Memory B cell (primary cell): ENCODE measurements around the gene GLYR1.

ENCODE experiments used
- ATAC-seq: fragments of 150-1000 bp; cut with Tn5 transposase; 2 replicates; pipeline ENCODE4 v1.10.0; 2021; ENCODE audit warnings: low read depth, mild to moderate bottlenecking, moderate library complexity
- DNase-seq, 2 donors: peaks; one replicate each; pipeline ENCODE4 v3.0.0; 2022; ENCODE audit warnings: low spot score in 2 of 2
- H3K27ac Mint-ChIP-seq: one replicate; pipeline ENCODE4 v1.8.0; 2022; ENCODE audit warnings: mild to moderate bottlenecking, moderate library complexity, mixed read lengths
- H3K27me3 Mint-ChIP-seq: one replicate; pipeline ENCODE4 v1.8.0; 2022; ENCODE audit warnings: mixed read lengths
- H3K36me3 Mint-ChIP-seq: one replicate; pipeline ENCODE4 v1.8.0; 2022; ENCODE audit warnings: mild to moderate bottlenecking, mixed read lengths
- H3K4me1 Mint-ChIP-seq: one replicate; pipeline ENCODE4 v1.8.0; 2022; ENCODE audit warnings: mixed read lengths
- H3K4me3 Mint-ChIP-seq: one replicate; pipeline ENCODE4 v1.8.0; 2022; ENCODE audit warnings: mild to moderate bottlenecking, moderate library complexity, mixed read lengths
- H3K9me3 Mint-ChIP-seq: one replicate; pipeline ENCODE4 v1.8.0; 2022; ENCODE audit warnings: mixed read lengths

GLYR1 gene

GRCh38 chr16:4884972-4885874 is 38.1 kb upstream of the GLYR1 start:
- Mint-ChIP-seq H3K4me1 (no peaks in the 10 kb centered on the region), H3K9me3 (no peaks in the 10 kb centered on the region), H3K27me3 (no peaks in the 10 kb centered on the region), H3K4me3 (no peak overlapping the region), H3K36me3 (peaks cover 43% of the 10 kb centered on the region), H3K27ac (peak overlapping the region; percentile 51)
- DNase-seq, result no peak
- ATAC-seq, result no peak

DNA sequence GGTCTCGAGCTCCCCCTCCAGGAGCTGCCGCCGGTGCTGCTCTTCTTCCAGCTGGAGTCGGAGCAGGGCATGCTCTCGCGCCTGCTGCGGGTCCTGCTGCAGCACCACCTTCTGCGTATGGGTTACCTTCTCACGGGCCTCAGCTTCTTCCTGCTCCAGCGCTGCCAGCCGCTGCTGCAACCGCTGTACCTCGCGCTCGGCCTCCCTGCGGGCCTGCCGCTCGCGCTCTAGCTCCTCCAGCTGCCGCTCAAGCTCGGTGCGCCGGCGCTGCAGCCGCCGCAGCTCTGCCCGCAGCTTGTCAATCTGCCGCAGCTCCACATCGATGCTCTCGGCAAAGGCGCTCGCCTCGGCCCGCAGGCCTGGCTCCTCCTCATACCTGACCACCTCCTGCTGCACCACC is 37.1 kb upstream of the GLYR1 start:
- ATAC-seq, result no peak
- Mint-ChIP-seq H3K27ac (no peak overlapping the region), H3K36me3 (peaks cover 46% of the 10 kb centered on the region), H3K27me3 (no peaks in the 10 kb centered on the region), H3K4me1 (no peaks in the 10 kb centered on the region), H3K9me3 (no peaks in the 10 kb centered on the region), H3K4me3 (no peak overlapping the region)
- DNase-seq, result no peak

GRCh38 chr16:4883501-4883900 is 36.4 kb upstream of the GLYR1 start:
- DNase-seq (no peak), ATAC-seq (no peak)
- peaks cover 50% of the 10 kb centered on the region for H3K36me3 Mint-ChIP-seq
- no peaks in the 10 kb centered on the region for H3K9me3 Mint-ChIP-seq
- no peaks in the 10 kb centered on the region for H3K27me3 Mint-ChIP-seq
- no peak overlapping the region for H3K27ac Mint-ChIP-seq
- no peak overlapping the region for H3K4me3 Mint-ChIP-seq
- H3K4me1 Mint-ChIP-seq, result no peaks in the 10 kb centered on the region

DNA sequence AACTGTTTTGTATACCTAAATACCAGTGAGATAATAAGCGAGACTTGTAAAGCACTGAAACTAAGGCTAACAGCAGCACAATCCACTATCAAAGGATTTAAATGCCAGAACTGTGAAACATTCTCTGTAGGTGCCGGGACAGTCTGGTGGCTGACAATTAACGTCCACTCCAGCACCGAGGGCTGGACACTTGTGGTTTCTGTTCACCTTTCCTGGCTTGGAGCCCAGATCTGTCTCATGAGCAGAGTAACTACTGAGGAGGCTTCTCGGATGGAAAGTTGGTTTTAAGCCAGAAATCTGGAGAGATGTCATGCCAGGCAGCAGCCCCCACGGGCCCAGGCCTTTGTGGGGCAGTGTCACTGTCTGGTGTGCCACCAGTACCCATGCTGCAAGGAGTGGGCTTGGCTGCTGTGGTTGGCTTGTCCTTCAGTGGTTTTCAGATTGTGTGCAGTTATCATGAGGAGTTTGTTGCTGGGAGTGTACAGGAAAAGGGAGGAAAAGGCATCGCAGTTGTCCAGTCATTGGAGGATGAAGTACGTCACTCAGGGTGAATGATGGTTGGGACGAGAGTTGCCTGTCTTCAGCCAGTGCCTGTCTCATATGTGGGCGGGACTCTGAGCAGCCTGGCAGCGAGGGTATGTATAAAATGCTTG is 35.7 kb upstream of the GLYR1 start:
- DNase-seq, result no peak
- H3K9me3 Mint-ChIP-seq, result no peaks in the 10 kb centered on the region
- H3K27me3 Mint-ChIP-seq, result no peaks in the 10 kb centered on the region
- no peak overlapping the region for H3K27ac Mint-ChIP-seq
- H3K4me3 Mint-ChIP-seq, result no peak overlapping the region
- ATAC-seq, result no peak
- H3K4me1 Mint-ChIP-seq, result no peaks in the 10 kb centered on the region
- H3K36me3 Mint-ChIP-seq, result peaks cover 50% of the 10 kb centered on the region

- H3K27me3 Mint-ChIP-seq, result no peaks in the 10 kb centered on the region
- peaks cover 50% of the 10 kb centered on the region for H3K36me3 Mint-ChIP-seq
- no peaks in the 10 kb centered on the region for H3K9me3 Mint-ChIP-seq
- no peak for ATAC-seq
- H3K4me1 Mint-ChIP-seq, result no peaks in the 10 kb centered on the region
- H3K27ac Mint-ChIP-seq, result no peak overlapping the region
- DNase-seq, result no peak
- no peak overlapping the region for H3K4me3 Mint-ChIP-seq
Measured at GRCh38 chr16:4882000-4882632, 35.0 kb upstream of the GLYR1 start.

DNA sequence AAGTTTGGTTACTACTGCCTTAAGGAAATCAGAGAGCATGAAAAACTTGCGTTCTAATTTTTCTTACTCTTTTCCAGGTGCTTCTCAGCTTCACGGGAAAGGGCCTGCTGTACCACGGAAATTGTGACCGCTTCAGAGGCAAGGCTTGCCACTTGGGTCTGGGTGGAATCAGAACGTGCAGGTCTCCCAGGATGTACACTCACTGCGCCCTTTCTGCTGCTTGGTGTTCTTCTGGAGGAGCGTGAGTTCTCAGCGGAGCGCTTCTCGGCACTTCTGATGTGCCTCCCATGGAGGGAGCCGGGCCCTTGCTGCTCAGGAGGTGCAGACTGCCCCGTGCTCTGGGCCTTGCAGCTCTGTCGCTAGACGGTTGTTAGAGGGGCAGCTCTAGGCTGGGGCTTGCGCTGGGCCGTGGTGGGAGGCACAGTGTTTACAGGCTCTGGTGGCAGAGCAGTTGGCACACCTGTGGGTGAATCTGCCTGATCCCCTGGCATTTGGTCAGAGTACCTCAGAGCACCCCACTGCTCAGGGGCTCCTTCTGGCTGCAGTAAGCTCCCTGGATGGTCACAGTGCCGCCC is 33.0 kb upstream of the GLYR1 start:
- no peaks in the 10 kb centered on the region for H3K9me3 Mint-ChIP-seq
- no peaks in the 10 kb centered on the region for H3K27me3 Mint-ChIP-seq
- no peak for DNase-seq
- no peak for ATAC-seq
- H3K36me3 Mint-ChIP-seq, result peaks cover 45% of the 10 kb centered on the region
- no peak overlapping the region for H3K4me3 Mint-ChIP-seq
- H3K4me1 Mint-ChIP-seq, result no peaks in the 10 kb centered on the region
- H3K27ac Mint-ChIP-seq, result no peak overlapping the region

DNA sequence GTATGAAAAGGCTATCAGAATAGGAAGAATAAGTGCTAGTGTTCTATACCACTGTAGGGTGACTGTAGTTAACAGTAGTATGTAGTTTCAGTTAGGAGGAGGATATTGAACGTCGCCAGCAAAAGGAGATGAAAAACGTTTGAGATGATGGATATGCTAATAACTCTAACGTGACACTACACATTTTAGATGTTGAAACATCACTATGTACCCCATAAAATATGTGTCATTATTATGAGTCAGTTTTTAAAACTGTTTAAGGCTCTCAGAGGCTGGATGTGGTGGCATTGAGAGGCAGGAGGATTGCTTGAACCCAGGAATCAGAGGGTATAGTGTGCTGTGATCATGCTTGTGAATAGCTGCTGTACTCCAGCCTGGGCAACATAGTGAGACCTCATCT is 32.0 kb upstream of the GLYR1 start:
- H3K27ac Mint-ChIP-seq, result no peak overlapping the region
- ATAC-seq, result no peak
- no peaks in the 10 kb centered on the region for H3K27me3 Mint-ChIP-seq
- DNase-seq, result no peak
- H3K9me3 Mint-ChIP-seq, result no peaks in the 10 kb centered on the region
- H3K4me3 Mint-ChIP-seq, result no peak overlapping the region
- H3K4me1 Mint-ChIP-seq, result no peaks in the 10 kb centered on the region
- H3K36me3 Mint-ChIP-seq, result peaks cover 41% of the 10 kb centered on the region

- Mint-ChIP-seq H3K4me1 (no peaks in the 10 kb centered on the region), H3K9me3 (no peaks in the 10 kb centered on the region), H3K4me3 (no peak overlapping the region), H3K36me3 (peaks cover 36% of the 10 kb centered on the region), H3K27me3 (no peaks in the 10 kb centered on the region), H3K27ac (no peak overlapping the region)
- ATAC-seq, result no peak
- DNase-seq, result no peak
Measured at GRCh38 chr16:4877380-4877685, 30.2 kb upstream of the GLYR1 start.

GRCh38 chr16:4876646-4877379 is 29.7 kb upstream of the GLYR1 start:
- Mint-ChIP-seq H3K4me1 (no peaks in the 10 kb centered on the region), H3K9me3 (no peaks in the 10 kb centered on the region), H3K36me3 (peaks cover 36% of the 10 kb centered on the region), H3K27ac (no peak overlapping the region), H3K27me3 (no peaks in the 10 kb centered on the region), H3K4me3 (no peak overlapping the region)
- DNase-seq (no peak), ATAC-seq (no peak)

GRCh38 chr16:4874666-4875065 is 27.6 kb upstream of the GLYR1 start:
- peak overlapping the region; percentile 5 for H3K27ac Mint-ChIP-seq
- H3K4me3 Mint-ChIP-seq, result no peak overlapping the region
- ATAC-seq (no peak), DNase-seq (no peak)
- no peaks in the 10 kb centered on the region for H3K4me1 Mint-ChIP-seq
- no peaks in the 10 kb centered on the region for H3K9me3 Mint-ChIP-seq
- no peaks in the 10 kb centered on the region for H3K27me3 Mint-ChIP-seq
- peaks cover 33% of the 10 kb centered on the region for H3K36me3 Mint-ChIP-seq

DNA sequence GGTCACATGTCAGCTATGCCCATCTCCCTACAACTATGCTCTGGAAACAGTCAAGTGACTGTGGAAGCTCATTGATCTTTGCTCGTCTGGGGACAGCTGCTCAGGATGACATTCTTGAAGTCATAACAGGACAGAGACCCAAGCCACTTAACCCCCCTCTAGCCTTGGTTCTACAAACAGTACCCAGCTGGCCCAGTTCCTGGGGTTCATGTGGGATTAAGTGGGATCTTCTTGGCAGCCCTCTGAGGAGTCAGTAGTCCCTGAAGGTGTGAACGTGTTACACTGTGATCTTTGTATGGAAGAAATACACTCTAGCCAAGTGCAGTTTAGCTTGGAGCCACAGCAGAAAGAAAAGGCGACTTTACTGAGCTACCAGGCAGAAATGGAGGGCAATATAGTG is 26.0 kb upstream of the GLYR1 start:
- H3K4me1 Mint-ChIP-seq, result peaks cover under 1% of the 10 kb centered on the region
- H3K27ac Mint-ChIP-seq, result no peak overlapping the region
- DNase-seq, result no peak
- H3K27me3 Mint-ChIP-seq, result no peaks in the 10 kb centered on the region
- no peak overlapping the region for H3K4me3 Mint-ChIP-seq
- no peak for ATAC-seq
- peaks cover 37% of the 10 kb centered on the region for H3K36me3 Mint-ChIP-seq
- H3K9me3 Mint-ChIP-seq, result no peaks in the 10 kb centered on the region

DNA sequence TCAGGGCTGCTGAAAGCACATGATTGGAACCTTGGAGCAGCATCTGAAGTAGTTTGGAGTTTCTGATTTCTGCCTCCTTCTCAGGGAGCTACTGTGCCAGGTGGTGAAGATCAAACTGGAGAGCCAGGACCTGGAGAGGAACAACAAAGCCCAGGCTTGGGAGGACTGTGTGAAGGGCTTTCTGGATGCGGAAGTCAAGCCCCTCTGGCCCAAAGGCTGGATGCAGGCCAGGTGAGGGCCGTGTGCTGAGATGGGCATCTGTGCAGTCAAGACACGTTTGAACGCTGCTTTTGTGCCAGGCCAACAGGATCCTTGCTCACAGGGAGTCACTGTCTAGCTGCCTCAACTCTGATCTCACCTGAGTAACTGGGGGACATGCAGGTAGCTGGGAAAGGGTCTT is 24.0 kb upstream of the GLYR1 start:
- no peak overlapping the region for H3K4me3 Mint-ChIP-seq
- H3K27ac Mint-ChIP-seq, result no peak overlapping the region
- no peaks in the 10 kb centered on the region for H3K9me3 Mint-ChIP-seq
- DNase-seq, result no peak
- H3K27me3 Mint-ChIP-seq, result no peaks in the 10 kb centered on the region
- no peak for ATAC-seq
- peaks cover 39% of the 10 kb centered on the region for H3K36me3 Mint-ChIP-seq
- peaks cover 7% of the 10 kb centered on the region for H3K4me1 Mint-ChIP-seq

DNA sequence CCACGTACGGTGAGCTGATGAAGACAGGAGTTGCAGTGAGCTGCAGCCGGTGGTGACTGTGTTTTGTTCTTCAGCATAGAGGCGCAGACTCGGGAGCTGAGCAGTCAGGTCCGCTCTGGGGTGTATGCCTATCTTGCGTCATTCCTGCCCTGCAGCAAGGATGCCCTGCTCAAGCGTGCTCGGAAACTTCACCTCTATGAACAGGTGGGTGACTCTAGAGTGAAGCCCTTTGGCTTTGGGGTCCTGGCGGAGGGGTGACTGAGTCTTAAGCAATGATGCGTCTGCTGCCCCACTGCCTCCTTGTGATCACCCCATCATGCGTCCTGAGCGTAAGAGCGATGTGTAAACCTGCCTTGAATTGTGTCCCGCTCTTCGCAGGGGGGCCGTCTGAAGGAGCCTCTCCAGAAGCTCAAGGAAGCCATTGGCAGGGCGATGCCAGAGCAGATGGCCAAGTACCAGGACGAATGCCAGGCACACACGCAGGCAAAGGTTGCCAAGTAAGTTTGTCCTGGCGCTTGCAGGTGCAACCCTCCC is 23.1 kb upstream of the GLYR1 start:
- ATAC-seq (no peak), DNase-seq (no peak)
- peaks cover 7% of the 10 kb centered on the region for H3K4me1 Mint-ChIP-seq
- no peaks in the 10 kb centered on the region for H3K9me3 Mint-ChIP-seq
- no peak overlapping the region for H3K27ac Mint-ChIP-seq
- no peak overlapping the region for H3K4me3 Mint-ChIP-seq
- no peaks in the 10 kb centered on the region for H3K27me3 Mint-ChIP-seq
- peaks cover 34% of the 10 kb centered on the region for H3K36me3 Mint-ChIP-seq
